Activated CD8-positive, alpha-beta T cell treated with anti-CD3 and anti-CD28 coated beads for 36 hours (primary cell): ENCODE data around the gene AKIP1. TPM values are rescaled to one million over a fixed set of nuclear protein-coding genes. Genes with fewer than 3 reads are reported as not detected.

Experiments used
- ATAC-seq: fragments of 200-7000 bp; cut with Tn5 transposase; one replicate; pipeline ENCODE4 v1.10.0; 2021; ENCODE audit warnings: mild to moderate bottlenecking, moderate library complexity
- CTCF ChIA-PET: fragments of 350-600 bp; sonication (Branson Sonifier 250); formaldehyde crosslinking; loops from one replicate; lab custom pipeline; 2021; ENCODE audit warnings: antibody characterized with exemption; lab: Charles Lee
- POLR2A ChIA-PET: fragments of 350-600 bp; sonication (Branson Sonifier 250); formaldehyde crosslinking; loops from one replicate; lab custom pipeline; 2021; ENCODE audit warnings: antibody characterized with exemption; lab: Charles Lee
- DNase-seq: peaks from one replicate; pipeline ENCODE4 v3.0.0-alpha.2; 2020
- H3K27ac Mint-ChIP-seq: one replicate; pipeline ENCODE4 v1.8.0; 2021; ENCODE audit warnings: mild to moderate bottlenecking, mixed read lengths
- H3K27me3 Mint-ChIP-seq: one replicate; pipeline ENCODE4 v1.8.0; 2021; ENCODE audit warnings: mixed read lengths
- H3K36me3 Mint-ChIP-seq: one replicate; pipeline ENCODE4 v1.8.0; 2021; ENCODE audit warnings: low read depth, mixed read lengths
- H3K4me1 Mint-ChIP-seq: one replicate; pipeline ENCODE4 v1.8.0; 2021; ENCODE audit warnings: low read depth, mixed read lengths
- H3K4me3 Mint-ChIP-seq: one replicate; pipeline ENCODE4 v1.8.0; 2021; ENCODE audit warnings: mild to moderate bottlenecking, moderate library complexity, mixed read lengths
- H3K9me3 Mint-ChIP-seq: one replicate; pipeline ENCODE4 v1.8.0; 2021; ENCODE audit warnings: mixed read lengths
- intact Hi-C: fragments of 100-400 bp; cut with micrococcal nuclease; formaldehyde crosslinking; loops from one replicate; pipeline ENCODE4 v1.10.0; 2022
- total RNA-seq, 2 experiments: library from RNA; stranded (reverse); gene quantifications; one replicate each; pipeline ENCODE4 v1.2.3, GENCODE V29; 2021
- TF ChIP-seq, protein P1 (sequence below): fragments of 200-600 bp; IDR thresholded peaks from one replicate; pipeline ENCODE4 v1.8.0; 2022; ENCODE audit warnings: antibody characterized with exemption, mild to moderate bottlenecking

The AKIP1 gene
- total RNA-seq, 2 experiments from 2014 or later = 27.8 to 28.2 TPM

GRCh38 chr11:8961401-8961800 is 50.4 kb downstream of the AKIP1 start:
- ATAC-seq = no peak
- Mint-ChIP-seq H3K9me3 (no peaks in the 10 kb centered on the region), H3K36me3 (peaks cover 5% of the 10 kb centered on the region), H3K4me1 (peaks cover 42% of the 10 kb centered on the region), H3K4me3 (no peak overlapping the region), H3K27ac (no peak overlapping the region), H3K27me3 (no peaks in the 10 kb centered on the region)
- no peak for DNase-seq
- CTCF ChIA-PET = interaction anchor here (0.8 to 3.3 kb wide), 9 partner anchors 9 to 573 kb away, joined by 3 to 33 read pairs (median 3); partner anchors contain the start of gene AKIP1
- intact Hi-C loops = loop anchor here (5.0 kb wide), 2 partner anchors 49 to 274 kb away; partner anchors contain the start of gene AKIP1
- TF ChIP-seq, protein P1, sequence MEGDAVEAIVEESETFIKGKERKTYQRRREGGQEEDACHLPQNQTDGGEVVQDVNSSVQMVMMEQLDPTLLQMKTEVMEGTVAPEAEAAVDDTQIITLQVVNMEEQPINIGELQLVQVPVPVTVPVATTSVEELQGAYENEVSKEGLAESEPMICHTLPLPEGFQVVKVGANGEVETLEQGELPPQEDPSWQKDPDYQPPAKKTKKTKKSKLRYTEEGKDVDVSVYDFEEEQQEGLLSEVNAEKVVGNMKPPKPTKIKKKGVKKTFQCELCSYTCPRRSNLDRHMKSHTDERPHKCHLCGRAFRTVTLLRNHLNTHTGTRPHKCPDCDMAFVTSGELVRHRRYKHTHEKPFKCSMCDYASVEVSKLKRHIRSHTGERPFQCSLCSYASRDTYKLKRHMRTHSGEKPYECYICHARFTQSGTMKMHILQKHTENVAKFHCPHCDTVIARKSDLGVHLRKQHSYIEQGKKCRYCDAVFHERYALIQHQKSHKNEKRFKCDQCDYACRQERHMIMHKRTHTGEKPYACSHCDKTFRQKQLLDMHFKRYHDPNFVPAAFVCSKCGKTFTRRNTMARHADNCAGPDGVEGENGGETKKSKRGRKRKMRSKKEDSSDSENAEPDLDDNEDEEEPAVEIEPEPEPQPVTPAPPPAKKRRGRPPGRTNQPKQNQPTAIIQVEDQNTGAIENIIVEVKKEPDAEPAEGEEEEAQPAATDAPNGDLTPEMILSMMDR = no peak
- POLR2A ChIA-PET = interaction anchor here (1.8 kb wide), 1 partner anchor 270 kb away, joined by 4 read pairs; no protein-coding TSS in a partner anchor

DNA sequence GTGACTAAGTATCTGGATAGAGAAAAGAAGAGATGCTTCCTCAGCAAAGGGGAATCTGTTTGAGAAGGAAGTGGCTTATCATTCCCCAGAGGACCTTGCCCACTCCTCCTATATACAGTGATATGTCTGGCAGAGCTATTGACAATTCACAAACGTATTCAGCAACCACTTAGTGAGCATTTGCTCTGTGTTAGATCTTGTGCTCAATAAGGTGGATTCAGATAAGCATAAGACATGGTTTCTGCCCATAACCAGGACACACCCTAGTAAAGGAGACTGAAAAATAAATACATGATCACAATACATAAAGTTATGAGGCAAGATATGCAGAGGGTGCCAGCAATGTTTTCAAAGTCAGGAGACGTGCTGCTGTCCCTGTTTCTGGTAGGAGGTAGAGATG is 51.9 kb downstream of the AKIP1 start:
- H3K27me3 Mint-ChIP-seq = no peaks in the 10 kb centered on the region
- intact Hi-C loops = loop anchor here (5.0 kb wide), 2 partner anchors 51 to 276 kb away; partner anchors contain the start of gene AKIP1
- peak overlapping the region; percentile 94 for H3K4me3 Mint-ChIP-seq
- DNase-seq (no peak), ATAC-seq (no peak)
- no peaks in the 10 kb centered on the region for H3K36me3 Mint-ChIP-seq
- ChIA-PET CTCF (interaction anchor here (1.3 to 3.0 kb wide), 5 partner anchors 48 to 175 kb away, joined by 3 to 20 read pairs (median 4); no protein-coding TSS in a partner anchor), POLR2A (interaction anchor here (0.9 to 3.0 kb wide), 3 partner anchors 51 to 280 kb away, joined by 3 to 16 read pairs (median 6); partner anchors contain the start of genes RPL27A and TRIM66)
- H3K9me3 Mint-ChIP-seq = no peaks in the 10 kb centered on the region
- TF ChIP-seq, protein P1 = no peak
- H3K27ac Mint-ChIP-seq = peak overlapping the region; percentile 89
- peaks cover 34% of the 10 kb centered on the region for H3K4me1 Mint-ChIP-seq

GRCh38 chr11:8963569-8964323 is 52.8 kb downstream of the AKIP1 start:
- Mint-ChIP-seq H3K4me3 (peak overlapping the region; percentile 94), H3K4me1 (peaks cover 34% of the 10 kb centered on the region), H3K27ac (peak overlapping the region; percentile 89), H3K9me3 (no peaks in the 10 kb centered on the region), H3K36me3 (no peaks in the 10 kb centered on the region), H3K27me3 (no peaks in the 10 kb centered on the region)
- ChIA-PET CTCF (interaction anchor here (1.3 to 3.0 kb wide), 6 partner anchors 49 to 174 kb away, joined by 3 to 20 read pairs (median 4); no protein-coding TSS in a partner anchor), POLR2A (interaction anchor here (0.6 to 3.0 kb wide), 7 partner anchors 12 to 281 kb away, joined by 3 to 16 read pairs (median 3); partner anchors contain the start of genes RPL27A and TRIM66)
- TF ChIP-seq, protein P1 = no peak
- DNase-seq (peak; percentile 85), ATAC-seq (peak; percentile 75)
- intact Hi-C loops = loop anchor here (5.0 kb wide), 2 partner anchors 51 to 276 kb away; partner anchors contain the start of gene AKIP1

GRCh38 chr11:8964324-8965320 is 53.6 kb downstream of the AKIP1 start, which contains the start of gene TMEM9B:
Gene TMEM9B (minus strand): TSS chr11:8964442. CDS start chr11:8964313, 129 bp downstream.
- no peaks in the 10 kb centered on the region for H3K9me3 Mint-ChIP-seq
- H3K4me1 Mint-ChIP-seq = peaks cover 25% of the 10 kb centered on the region
- ChIA-PET POLR2A (interaction anchor here (0.6 to 3.0 kb wide), 6 partner anchors 11 to 282 kb away, joined by 3 to 16 read pairs (median 3); partner anchors contain the start of genes RPL27A and TRIM66), CTCF (interaction anchor here (1.4 to 3.0 kb wide), 3 partner anchors 50 to 173 kb away, joined by 3 to 20 read pairs (median 13); no protein-coding TSS in a partner anchor)
- ATAC-seq = peak; percentile 85
- DNase-seq = peak; percentile 95
- H3K27me3 Mint-ChIP-seq = no peaks in the 10 kb centered on the region
- TF ChIP-seq, protein P1 = no peak
- peak within 1 kb of the TSS; percentile 94 for H3K4me3 Mint-ChIP-seq
- peak within 1 kb of the TSS; percentile 91 for H3K27ac Mint-ChIP-seq
- intact Hi-C loops = loop anchor here (5.0 kb wide), 2 partner anchors 52 to 277 kb away; partner anchors contain the start of gene AKIP1
- H3K36me3 Mint-ChIP-seq = no peaks in the 10 kb centered on the region
